HEK293 (cell line): ENCODE data around the gene SRF.

Source experiments
- GLIS1 ChIP-seq: fragments of 450-650 bp; formaldehyde crosslinking; IDR thresholded peaks from 2 replicates; pipeline ENCODE4 v1.5.1; 2016; ENCODE audit warnings: missing biosample characterization, missing genetic modification characterization
- KLF8 ChIP-seq: fragments of 450-650 bp; formaldehyde crosslinking; IDR thresholded peaks from 2 replicates; pipeline ENCODE4 v1.5.1; 2016; ENCODE audit warnings: missing biosample characterization, missing genetic modification characterization
- RBAK ChIP-seq: fragments of 450-650 bp; formaldehyde crosslinking; IDR thresholded peaks from 2 replicates; pipeline ENCODE4 v1.5.1; 2016; ENCODE audit warnings: missing biosample characterization, missing genetic modification characterization
- REPIN1 ChIP-seq: fragments of 450-650 bp; formaldehyde crosslinking; IDR thresholded peaks from 2 replicates; pipeline ENCODE4 v1.5.1; 2017; ENCODE audit warnings: missing biosample characterization, missing genetic modification characterization, low read depth
- REST ChIP-seq: fragments of 450-650 bp; formaldehyde crosslinking; IDR thresholded peaks from 2 replicates; pipeline ENCODE4 v1.5.1; 2016; ENCODE audit warnings: missing biosample characterization, missing genetic modification characterization
- SP3 ChIP-seq: fragments of 450-650 bp; formaldehyde crosslinking; IDR thresholded peaks from 2 replicates; pipeline ENCODE4 v1.5.1; 2016; ENCODE audit warnings: missing biosample characterization, missing genetic modification characterization
- ZBTB10 ChIP-seq: fragments of 450-650 bp; formaldehyde crosslinking; IDR thresholded peaks from 2 replicates; pipeline ENCODE4 v1.5.1; 2016; ENCODE audit warnings: missing biosample characterization, missing genetic modification characterization
- ZBTB17 ChIP-seq: fragments of 450-650 bp; formaldehyde crosslinking; IDR thresholded peaks from 2 replicates; pipeline ENCODE4 v1.5.1; 2016; ENCODE audit warnings: missing biosample characterization, missing genetic modification characterization
- ZFP69B ChIP-seq: fragments of 450-650 bp; formaldehyde crosslinking; IDR thresholded peaks from 2 replicates; pipeline ENCODE4 v1.5.1; 2016; ENCODE audit warnings: missing biosample characterization, missing genetic modification characterization
- ZNF112 ChIP-seq: fragments of 450-650 bp; formaldehyde crosslinking; IDR thresholded peaks from 2 replicates; pipeline ENCODE4 v1.5.0; 2017; ENCODE audit warnings: missing biosample characterization, missing genetic modification characterization
- ZNF155 ChIP-seq: fragments of 450-650 bp; formaldehyde crosslinking; IDR thresholded peaks from 2 replicates; pipeline ENCODE4 v1.5.1; 2016; ENCODE audit warnings: missing biosample characterization, missing genetic modification characterization
- ZNF169 ChIP-seq: fragments of 450-650 bp; formaldehyde crosslinking; IDR thresholded peaks from 2 replicates; pipeline ENCODE4 v1.5.1; 2016; ENCODE audit warnings: missing biosample characterization, missing genetic modification characterization
- ZNF2 ChIP-seq: fragments of 450-650 bp; formaldehyde crosslinking; IDR thresholded peaks from 2 replicates; pipeline ENCODE4 v1.5.1; 2016; ENCODE audit warnings: missing biosample characterization, missing genetic modification characterization
- ZNF23 ChIP-seq: fragments of 450-650 bp; formaldehyde crosslinking; IDR thresholded peaks from 2 replicates; pipeline ENCODE4 v1.5.1; 2016; ENCODE audit warnings: missing biosample characterization, missing genetic modification characterization, borderline replicate concordance
- ZNF239 ChIP-seq: fragments of 450-650 bp; formaldehyde crosslinking; IDR thresholded peaks from 2 replicates; pipeline ENCODE4 v1.5.1; 2016; ENCODE audit warnings: missing biosample characterization, missing genetic modification characterization
- ZNF274 ChIP-seq, 2 experiments: fragments of 200-500 bp in 1 of 2; fragments of 450-650 bp in 1 of 2; sonication (Bioruptor generic) in 1 of 2; formaldehyde crosslinking in 1 of 2; IDR thresholded peaks; 2 replicates each; pipeline versions ENCODE4 v1.5.1 to v1.6.1; 2014 to 2016; ENCODE audit warnings: borderline replicate concordance in 1 of 2, inconsistent platforms in 1 of 2, low read length in 1 of 2, missing biosample characterization in 1 of 2, missing genetic modification characterization in 1 of 2
- ZNF280D ChIP-seq: fragments of 450-650 bp; formaldehyde crosslinking; IDR thresholded peaks from 2 replicates; pipeline ENCODE4 v1.5.1; 2016; ENCODE audit warnings: missing biosample characterization, missing genetic modification characterization
- ZNF362 ChIP-seq: fragments of 450-650 bp; formaldehyde crosslinking; IDR thresholded peaks from 2 replicates; pipeline ENCODE4 v1.5.1; 2016; ENCODE audit warnings: missing biosample characterization, missing genetic modification characterization
- ZNF433 ChIP-seq: fragments of 450-650 bp; formaldehyde crosslinking; IDR thresholded peaks from 2 replicates; pipeline ENCODE4 v1.5.1; 2016; ENCODE audit warnings: missing biosample characterization, missing genetic modification characterization, low read depth
- ZNF488 ChIP-seq: fragments of 450-650 bp; formaldehyde crosslinking; IDR thresholded peaks from 2 replicates; pipeline ENCODE4 v1.5.1; 2016; ENCODE audit warnings: missing biosample characterization, missing genetic modification characterization
- ZNF514 ChIP-seq: fragments of 450-650 bp; formaldehyde crosslinking; IDR thresholded peaks from 2 replicates; pipeline ENCODE4 v1.5.1; 2016; ENCODE audit warnings: missing biosample characterization, missing genetic modification characterization
- ZNF623 ChIP-seq: fragments of 450-650 bp; formaldehyde crosslinking; IDR thresholded peaks from 2 replicates; pipeline ENCODE4 v1.5.1; 2016; ENCODE audit warnings: missing biosample characterization, missing genetic modification characterization
- ZNF624 ChIP-seq: fragments of 450-650 bp; formaldehyde crosslinking; IDR thresholded peaks from 2 replicates; pipeline ENCODE4 v1.5.1; 2017; ENCODE audit warnings: missing biosample characterization, missing genetic modification characterization
- ZNF692 ChIP-seq: fragments of 450-650 bp; formaldehyde crosslinking; IDR thresholded peaks from 2 replicates; pipeline ENCODE4 v1.5.1; 2016; ENCODE audit warnings: missing biosample characterization, missing genetic modification characterization
- ZSCAN30 ChIP-seq: fragments of 450-650 bp; IDR thresholded peaks from 2 replicates; pipeline ENCODE4 v1.5.1; 2018; ENCODE audit warnings: missing biosample characterization, mild to moderate bottlenecking, missing genetic modification characterization, moderate library complexity

SRF gene

DNA sequence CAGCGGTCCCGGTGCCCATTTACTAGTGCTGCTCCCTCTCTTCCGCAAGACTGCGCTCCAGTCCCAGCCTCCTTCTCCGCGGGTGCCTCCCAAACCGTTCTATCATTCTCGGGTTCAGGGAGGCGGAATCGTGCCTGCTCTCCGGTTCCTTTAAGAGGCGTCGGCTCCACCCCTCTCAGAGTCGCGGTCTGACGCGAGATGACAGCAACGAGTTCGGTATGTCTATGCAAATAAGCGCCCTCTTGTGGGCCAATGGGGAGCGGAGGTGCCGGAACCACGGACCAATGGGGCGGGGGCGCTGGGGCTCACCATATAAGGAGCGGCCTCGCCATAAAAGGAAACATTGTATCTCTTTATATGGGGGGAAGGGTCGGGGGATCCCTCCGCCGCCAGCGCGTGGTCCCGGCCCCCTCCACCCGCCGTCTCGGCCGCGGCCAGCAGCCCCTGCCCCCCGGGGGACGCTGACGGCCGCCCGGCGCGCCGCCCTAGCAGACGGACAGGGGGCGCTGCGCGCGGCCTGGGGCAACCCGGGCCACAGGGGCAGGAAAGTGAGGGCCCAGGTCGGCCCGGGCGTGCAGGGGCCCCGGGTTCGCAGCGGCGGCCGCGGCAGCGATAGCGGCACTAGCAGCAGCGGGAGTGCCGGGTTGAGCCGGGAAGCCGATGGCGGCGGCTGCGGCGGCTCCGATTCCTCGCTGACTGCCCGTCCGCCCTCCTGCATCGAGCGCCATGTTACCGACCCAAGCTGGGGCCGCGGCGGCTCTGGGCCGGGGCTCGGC lies at the start of gene SRF (continued):
- no peak for TF ChIP-seq ZNF280D
- TF ChIP-seq ZNF692: peak; percentile 6; the same call in 1 of the 2 replicates
- no peak for TF ChIP-seq ZNF274 (IDR thresholded peaks at IDR 0.05; ENCODE audit: low read length)
- TF ChIP-seq ZNF274 (tag by site-specific recombination; IDR thresholded peaks at IDR 0.05; ENCODE audit: borderline replicate concordance): no peak
- TF ChIP-seq ZNF433 (tag by site-specific recombination): no peak
- no peak for TF ChIP-seq ZNF514
- TF ChIP-seq ZFP69B (tag by site-specific recombination): no peak
- TF ChIP-seq ZNF362 (tag by site-specific recombination): 0 out of 2 replicates have a peak, but pooled peaks have one; percentile 55
- no peak for TF ChIP-seq REPIN1
- TF ChIP-seq ZNF624: no peak
- TF ChIP-seq ZNF155 (tag by site-specific recombination): no peak
- TF ChIP-seq GLIS1: peak; percentile 59
- peak; percentile 87 for TF ChIP-seq KLF8 (tag by site-specific recombination)
- TF ChIP-seq ZNF2 (tag by site-specific recombination): no peak
- TF ChIP-seq ZNF169: no peak
- no peak for TF ChIP-seq ZNF623 (tag by site-specific recombination)
- no peak for TF ChIP-seq REST
- no peak for TF ChIP-seq ZNF112 (tag by site-specific recombination)
- no peak for TF ChIP-seq ZNF239
- no peak for TF ChIP-seq ZNF23 (tag by site-specific recombination)
- peak; percentile 70 for TF ChIP-seq SP3 (tag by site-specific recombination)
- peak; percentile 100 for TF ChIP-seq ZSCAN30 (tag by site-specific recombination)
- peak; percentile 79; the same call in 1 of the 2 replicates for TF ChIP-seq ZBTB17 (tag by site-specific recombination)
- peak; percentile 85 for TF ChIP-seq ZBTB10 (tag by site-specific recombination)
- no peak for TF ChIP-seq ZNF488 (tag by site-specific recombination)
- no peak for TF ChIP-seq RBAK (tag by site-specific recombination)
